HG03575 (cell line): ENCODE measurements around the gene CMC1.

Source experiments
- ATAC-seq: cut with Tn5 transposase; IDR thresholded peaks from one replicate; pipeline ENCODE4 v1.9.1; 2021; ENCODE audit not compliant: unreplicated experiment, insufficient number of reproducible peaks, low FRiP score; ENCODE audit errors: extremely low read depth

The CMC1 gene

GRCh38 chr3:28347374-28348264, 106.2 kb downstream of the CMC1 start:
- no peak for ATAC-seq

- peak; percentile 40 for ATAC-seq
Measured at GRCh38 chr3:28348265-28348628, 106.8 kb downstream of the CMC1 start.

GRCh38 chr3:28348629-28349468, 107.4 kb downstream of the CMC1 start, which contains the start of the genes AZI2 and ZCWPW2:
AZI2 (minus strand) TSS chr3:28348824; CDS start chr3:28340617, 8,207 bp downstream.
ZCWPW2 (plus strand) TSS chr3:28348721; CDS start chr3:28413069, 64,348 bp downstream.
- ATAC-seq = peak; percentile 60

GRCh38 chr3:28349469-28350000, 108.1 kb downstream of the CMC1 start:
- peak; percentile 3 for ATAC-seq
